HEK293T (cell line): ENCODE results near the gene ARAP2.

Experiments used
- BHLHE40 ChIP-seq: fragments of 450-650 bp; IDR thresholded peaks from 2 replicates; pipeline ENCODE4 v1.6.1; 2016; ENCODE audit warnings: mild to moderate bottlenecking, moderate library complexity, borderline replicate concordance
- CTBP1 ChIP-seq: fragments of 450-650 bp; IDR thresholded peaks from 2 replicates; pipeline ENCODE4 v1.6.1; 2016; ENCODE audit warnings: borderline replicate concordance
- HDGF ChIP-seq: fragments of 450-650 bp; IDR thresholded peaks from 2 replicates; pipeline ENCODE4 v1.6.1; 2017; ENCODE audit warnings: antibody characterized with exemption, borderline replicate concordance
- LEF1 ChIP-seq: fragments of 450-650 bp; IDR thresholded peaks from 2 replicates; pipeline ENCODE4 v1.6.1; 2017; ENCODE audit warnings: mild to moderate bottlenecking, borderline replicate concordance
- SUZ12 ChIP-seq: fragments of 450-650 bp; IDR thresholded peaks from 2 replicates; pipeline ENCODE4 v1.6.1; 2016; ENCODE audit warnings: mild to moderate bottlenecking
- TARDBP ChIP-seq: fragments of 450-650 bp; IDR thresholded peaks from 2 replicates; pipeline ENCODE4 v1.6.1; 2016

- TF ChIP-seq BHLHE40 (no peak), HDGF (no peak), SUZ12 (no peak), CTBP1 (no peak), TARDBP (no peak), LEF1 (no peak)
These were observed 144.8 kb downstream of the ARAP2 start for GRCh38 chr4:36099509-36099908.
